Mesenchymal stem cell (in vitro differentiated cells and primary cell): Measurements from ENCODE around the gene TALDO1.
A peak's percentile ranks its signal among the peaks of the same experiment; 100 is the strongest.

Source experiments
- DNase-seq: peaks from one replicate; pipeline ENCODE4 v3.0.0-alpha.2; 2013
- H2AFZ ChIP-seq: one replicate; pipeline ENCODE4 v1.6.1; 2013; ENCODE audit warnings: low read depth, mild to moderate bottlenecking, control low read depth, inconsistent platforms, low read length, moderate library complexity
- H2AK5ac ChIP-seq: 2 replicates; pipeline ENCODE4 v1.6.1; 2013; ENCODE audit warnings: low read length, moderate library complexity, mild to moderate bottlenecking, inconsistent platforms; ENCODE audit not compliant: severe bottlenecking
- H2BK120ac ChIP-seq: one replicate; pipeline ENCODE4 v1.6.1; 2013; ENCODE audit warnings: low read depth, mild to moderate bottlenecking, inconsistent platforms, low read length, moderate library complexity
- H2BK12ac ChIP-seq, 2 experiments: one replicate each; pipeline ENCODE4 v1.6.1; 2013; ENCODE audit warnings: inconsistent platforms in 2 of 2, low read length in 2 of 2, mild to moderate bottlenecking in 2 of 2, moderate library complexity in 2 of 2, control low read depth in 1 of 2
- H2BK15ac ChIP-seq: one replicate; pipeline ENCODE4 v1.6.1; 2013; ENCODE audit warnings: mild to moderate bottlenecking, low read depth, inconsistent platforms; ENCODE audit not compliant: poor library complexity, severe bottlenecking
- H2BK5ac ChIP-seq: 2 replicates; pipeline ENCODE4 v1.6.1; 2013; ENCODE audit warnings: low read depth, mild to moderate bottlenecking, low read length, control low read depth, inconsistent platforms; ENCODE audit not compliant: poor library complexity, severe bottlenecking
- H3K14ac ChIP-seq, 2 experiments: one replicate each; pipeline ENCODE4 v1.6.1; 2013; ENCODE audit warnings: inconsistent platforms in 2 of 2, low read length in 2 of 2, control low read depth in 1 of 2, mild to moderate bottlenecking in 1 of 2, moderate library complexity in 1 of 2
- H3K18ac ChIP-seq, 2 experiments: one replicate each; pipeline ENCODE4 v1.6.1; 2013; ENCODE audit warnings: inconsistent platforms in 2 of 2, low read length in 2 of 2, control low read depth in 1 of 2, low read depth in 1 of 2, mild to moderate bottlenecking in 1 of 2
- H3K23ac ChIP-seq, 2 experiments: one replicate each; pipeline ENCODE4 v1.6.1; 2013; ENCODE audit warnings: inconsistent platforms in 2 of 2, low read length in 2 of 2, mild to moderate bottlenecking in 2 of 2, moderate library complexity in 2 of 2, control low read depth in 1 of 2
- H3K27ac ChIP-seq: 2 replicates; pipeline ENCODE4 v1.5.1; 2013; ENCODE audit warnings: mild to moderate bottlenecking, moderate library complexity, low read length, control low read depth, inconsistent platforms; ENCODE audit not compliant: poor library complexity, severe bottlenecking
- H3K27me3 ChIP-seq, 2 experiments: 2 replicates each; pipeline versions ENCODE4 v1.6.1 to v1.7.0; 2013; ENCODE audit warnings: low read length in 2 of 2, mild to moderate bottlenecking in 2 of 2, moderate library complexity in 2 of 2, control low read depth in 1 of 2, inconsistent platforms in 1 of 2; ENCODE audit not compliant: control insufficient read depth in 1 of 2, insufficient read depth in 1 of 2
- H3K36me3 ChIP-seq, 2 experiments: 2 replicates each; pipeline versions ENCODE4 v1.6.1 to v1.7.0; 2013; ENCODE audit warnings: low read length in 2 of 2, control low read depth in 1 of 2, inconsistent platforms in 1 of 2, low read depth in 1 of 2, mild to moderate bottlenecking in 1 of 2; ENCODE audit not compliant: insufficient read depth in 2 of 2, control insufficient read depth in 1 of 2
- H3K4ac ChIP-seq, 2 experiments: one replicate each; pipeline ENCODE4 v1.6.1; 2013; ENCODE audit warnings: inconsistent platforms in 2 of 2, low read length in 2 of 2, mild to moderate bottlenecking in 2 of 2, moderate library complexity in 2 of 2, control low read depth in 1 of 2, low read depth in 1 of 2
- H3K4me1 ChIP-seq: 2 replicates; pipeline ENCODE4 v1.6.1; 2013; ENCODE audit warnings: low read depth, low read length, control low read depth; ENCODE audit not compliant: control insufficient read depth, insufficient read depth
- H3K4me2 ChIP-seq: 2 replicates; pipeline ENCODE4 v1.6.1; 2013; ENCODE audit warnings: low read length, mild to moderate bottlenecking, inconsistent platforms; ENCODE audit not compliant: poor library complexity, severe bottlenecking
- H3K4me3 ChIP-seq, 2 experiments: 2 replicates each; pipeline versions ENCODE4 v1.5.1 to v1.7.0; 2013; ENCODE audit warnings: low read length in 2 of 2, mild to moderate bottlenecking in 2 of 2, control low read depth in 1 of 2, low read depth in 1 of 2; ENCODE audit not compliant: insufficient read depth in 1 of 2
- H3K79me1 ChIP-seq: replicated peaks from 2 replicates; pipeline ENCODE4 v1.6.1; 2013; ENCODE audit warnings: mild to moderate bottlenecking, control low read depth, low read length, inconsistent platforms; ENCODE audit not compliant: poor library complexity, severe bottlenecking
- H3K9ac ChIP-seq: 2 replicates; pipeline ENCODE4 v1.7.0; 2013; ENCODE audit warnings: mild to moderate bottlenecking, low read length, moderate library complexity
- H3K9me3 ChIP-seq: 2 replicates; pipeline ENCODE4 v1.7.0; 2013; ENCODE audit warnings: mild to moderate bottlenecking, low read length; ENCODE audit not compliant: control insufficient read depth
- H4K8ac ChIP-seq: one replicate; pipeline ENCODE4 v1.6.1; 2013; ENCODE audit warnings: inconsistent platforms, mild to moderate bottlenecking, low read length, moderate library complexity
- H4K91ac ChIP-seq: one replicate; pipeline ENCODE4 v1.6.1; 2013; ENCODE audit warnings: mild to moderate bottlenecking, low read length, inconsistent platforms
- WGBS: methylation state at CpG from one replicate; pipeline ENCODE4 v1.1.7; 2013; ENCODE audit warnings: mixed read lengths; 5-methylcytosine and 5-hydroxymethylcytosine counted together

TALDO1 gene

GRCh38 chr11:745428-745827 is 1.8 kb upstream of the TALDO1 start:
- WGBS = no CpG with 5 or more reads among the region's 1 CpG
- Histone ChIP-seq H2AFZ (no peak overlapping the region), H3K14ac (no peak overlapping the region), H3K4ac (no peak overlapping the region), H4K91ac (no peak overlapping the region), H3K4me1 (peaks cover 13% of the 10 kb centered on the region), H3K27me3 (no peaks in the 10 kb centered on the region), H2BK5ac (no peak overlapping the region), H3K4me2 (no peak overlapping the region), H3K23ac (no peak overlapping the region), H4K8ac (no peak overlapping the region), H3K36me3 (no peaks in the 10 kb centered on the region), H3K4me3 (no peak overlapping the region), H3K79me1 (no peaks in the 10 kb centered on the region), H2BK12ac (no peak overlapping the region), H3K9me3 (no peaks in the 10 kb centered on the region), H2AK5ac (no peak overlapping the region), H2BK15ac (no peak overlapping the region), H3K27ac (no peak overlapping the region), H2BK120ac (no peak overlapping the region), H3K18ac (no peak overlapping the region), H3K9ac (no peak overlapping the region)
- no peak for DNase-seq

GRCh38 chr11:746289-747157 is 741 bp upstream of the TALDO1 start:
- H3K18ac ChIP-seq = peak overlapping the region; percentile 33 to 93
- peak overlapping the region; percentile 99 for H3K4me2 ChIP-seq
- H3K27ac ChIP-seq = peak overlapping the region; percentile 1
- peak overlapping the region in 1 of 2 experiments; percentile 37 for H3K4ac ChIP-seq
- H2BK120ac ChIP-seq = peak overlapping the region; percentile 61
- H3K79me1 ChIP-seq = no peaks in the 10 kb centered on the region
- no peak overlapping the region for H2BK15ac ChIP-seq
- peak overlapping the region; percentile 75 for H4K91ac ChIP-seq
- peak overlapping the region; percentile 47 for H3K9ac ChIP-seq
- no peaks in the 10 kb centered on the region for H3K36me3 ChIP-seq
- H3K4me3 ChIP-seq = peak overlapping the region; percentile 88 to 98
- peak overlapping the region in 1 of 2 experiments; percentile 77 for H3K23ac ChIP-seq
- no peak overlapping the region for H2AK5ac ChIP-seq
- no peak overlapping the region for H2BK12ac ChIP-seq
- 29% methylated on average over 43 of the region's 46 CpGs for WGBS
- H3K27me3 ChIP-seq = no peaks in the 10 kb centered on the region
- peak overlapping the region; percentile 24 for H2BK5ac ChIP-seq
- H4K8ac ChIP-seq = peak overlapping the region; percentile 92
- H3K14ac ChIP-seq = peak overlapping the region in 1 of 2 experiments; percentile 73
- peak overlapping the region; percentile 93 for H2AFZ ChIP-seq
- H3K9me3 ChIP-seq = no peaks in the 10 kb centered on the region
- DNase-seq = peak; percentile 36
- H3K4me1 ChIP-seq = peaks cover 13% of the 10 kb centered on the region

- Histone ChIP-seq H3K4me2 (peak overlapping the region; percentile 79), H2BK15ac (no peak overlapping the region), H3K4me1 (peaks cover 13% of the 10 kb centered on the region), H3K14ac (peak overlapping the region in 1 of 2 experiments; percentile 98), H3K36me3 (peaks cover 5 to 7% of the 10 kb centered on the region in 2 experiments), H3K9me3 (no peaks in the 10 kb centered on the region), H2BK12ac (peak overlapping the region in 1 of 2 experiments; percentile 11), H3K9ac (peak overlapping the region; percentile 87), H4K8ac (peak overlapping the region; percentile 85), H2AK5ac (no peak overlapping the region), H4K91ac (peak overlapping the region; percentile 90), H2BK5ac (no peak overlapping the region), H3K27ac (peak overlapping the region; percentile 88), H3K18ac (peak overlapping the region; percentile 52 to 96), H3K4ac (peak overlapping the region; percentile 80 to 85), H2AFZ (peak overlapping the region; percentile 98), H3K4me3 (peak overlapping the region; percentile 88 to 98), H3K79me1 (no peaks in the 10 kb centered on the region), H2BK120ac (no peak overlapping the region), H3K23ac (peak overlapping the region in 1 of 2 experiments; percentile 100), H3K27me3 (no peaks in the 10 kb centered on the region)
- DNase-seq = peak; percentile 53
- WGBS = 8% methylated on average over 18 of the region's 18 CpGs
These were observed 719 bp downstream of the TALDO1 start for GRCh38 chr11:748007-748359.

- H2AK5ac ChIP-seq = peak overlapping the region; percentile 31
- H3K18ac ChIP-seq = no peak overlapping the region
- no peak overlapping the region for H3K14ac ChIP-seq
- 96% methylated on average over 2 of the region's 2 CpGs for WGBS
- no peaks in the 10 kb centered on the region for H3K9me3 ChIP-seq
- H3K27ac ChIP-seq = no peak overlapping the region
- H3K9ac ChIP-seq = no peak overlapping the region
- no peak overlapping the region for H2BK5ac ChIP-seq
- H3K4me3 ChIP-seq = no peak overlapping the region
- no peak overlapping the region for H2AFZ ChIP-seq
- peak overlapping the region; percentile 19 for H3K4me2 ChIP-seq
- no peak overlapping the region for H2BK12ac ChIP-seq
- H3K4me1 ChIP-seq = peaks cover 13% of the 10 kb centered on the region
- peaks cover under 1% of the 10 kb centered on the region for H3K79me1 ChIP-seq
- no peaks in the 10 kb centered on the region for H3K27me3 ChIP-seq
- peaks cover 5 to 7% of the 10 kb centered on the region in 2 experiments for H3K36me3 ChIP-seq
- no peak overlapping the region for H3K4ac ChIP-seq
- H3K23ac ChIP-seq = no peak overlapping the region
- no peak overlapping the region for H4K8ac ChIP-seq
- H4K91ac ChIP-seq = peak overlapping the region; percentile 62
- H2BK120ac ChIP-seq = no peak overlapping the region
- no peak overlapping the region for H2BK15ac ChIP-seq
- no peak for DNase-seq
These were observed 2.5 kb downstream of the TALDO1 start for GRCh38 chr11:749731-750130.
